GM19328 (cell line): Measurements from ENCODE around the gene ECSIT.

Experiments
- ATAC-seq: cut with Tn5 transposase; IDR thresholded peaks from one replicate; pipeline ENCODE4 v1.9.1; 2021; ENCODE audit warnings: mild to moderate bottlenecking, moderate library complexity; ENCODE audit not compliant: unreplicated experiment

The ECSIT gene

DNA sequence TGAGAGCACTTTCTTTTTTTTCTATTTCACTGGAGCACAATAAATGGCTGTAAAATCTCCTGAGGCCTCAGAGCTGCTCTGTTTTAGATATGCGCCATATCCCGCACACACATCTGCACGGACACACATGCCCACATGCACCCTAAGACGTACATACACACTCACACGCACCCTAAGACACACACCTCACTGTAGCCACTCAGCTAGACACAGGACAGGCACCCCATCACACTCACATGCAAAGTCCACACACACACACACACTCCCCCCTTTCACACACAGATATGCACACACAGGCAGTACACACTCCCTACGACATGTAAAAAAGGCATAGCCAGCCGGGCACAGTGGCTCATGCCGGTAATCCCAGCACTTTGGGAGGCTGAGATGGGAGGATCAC, 21.3 kb upstream of the ECSIT start:
- ATAC-seq: no peak

DNA sequence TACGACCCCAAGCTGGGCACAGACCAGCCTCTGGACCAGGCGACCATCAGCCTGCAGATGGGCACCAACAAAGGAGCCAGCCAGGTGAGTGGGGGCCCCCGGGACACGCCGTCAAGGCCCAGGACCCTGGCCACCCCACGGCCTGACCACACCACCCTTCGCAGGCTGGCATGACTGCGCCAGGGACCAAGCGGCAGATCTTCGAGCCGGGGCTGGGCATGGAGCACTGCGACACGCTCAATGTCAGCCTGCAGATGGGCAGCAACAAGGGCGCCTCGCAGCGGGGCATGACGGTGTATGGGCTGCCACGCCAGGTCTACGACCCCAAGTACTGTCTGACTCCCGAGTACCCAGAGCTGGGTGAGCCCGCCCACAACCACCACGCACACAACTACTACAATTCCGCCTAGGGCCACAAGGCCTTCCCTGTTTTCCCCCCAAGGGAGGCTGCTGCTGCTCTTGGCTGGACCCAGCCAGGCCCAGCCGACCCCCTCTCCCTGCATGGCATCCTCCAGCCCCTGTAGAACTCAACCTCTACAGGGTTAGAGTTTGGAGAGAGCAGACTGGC, 20.5 kb upstream of the ECSIT start:
- ATAC-seq: no peak

DNA sequence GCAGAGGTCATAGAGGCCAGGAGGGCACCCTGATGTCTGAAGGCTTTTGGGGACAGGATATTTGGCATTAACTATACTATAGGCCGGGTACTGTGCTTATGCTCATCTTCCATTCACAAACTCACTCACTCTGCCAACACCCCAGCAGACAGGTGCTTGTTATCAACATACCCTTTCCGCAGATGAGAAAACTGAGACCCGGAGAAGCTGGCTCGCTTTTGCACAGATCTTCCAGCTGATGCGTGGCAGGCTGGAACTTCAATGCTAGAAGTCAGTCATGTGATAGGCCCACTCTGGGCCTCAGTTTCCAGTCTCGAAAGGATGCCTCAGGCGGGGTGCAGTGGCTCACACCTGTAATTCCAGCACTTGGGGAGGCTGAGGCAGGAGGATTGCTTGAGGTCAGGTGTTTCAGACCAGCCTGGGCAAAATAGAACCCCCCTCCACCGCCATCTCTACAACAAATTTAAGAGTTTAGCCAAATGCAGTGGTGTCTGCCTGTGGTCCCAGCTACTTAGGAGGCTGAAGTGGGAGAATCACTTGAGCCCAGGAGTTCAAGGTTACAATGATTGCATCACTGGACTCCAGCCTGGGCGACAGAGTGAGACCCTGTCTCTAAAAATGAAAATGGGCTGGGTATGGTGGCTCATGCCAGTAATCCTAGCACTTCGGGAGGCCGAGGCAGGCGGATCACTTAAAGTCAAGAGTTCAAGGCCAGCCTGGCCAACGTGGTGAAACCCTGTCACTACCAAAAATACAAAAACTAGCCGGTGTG, 19.2 kb upstream of the ECSIT start:
- no peak for ATAC-seq

DNA sequence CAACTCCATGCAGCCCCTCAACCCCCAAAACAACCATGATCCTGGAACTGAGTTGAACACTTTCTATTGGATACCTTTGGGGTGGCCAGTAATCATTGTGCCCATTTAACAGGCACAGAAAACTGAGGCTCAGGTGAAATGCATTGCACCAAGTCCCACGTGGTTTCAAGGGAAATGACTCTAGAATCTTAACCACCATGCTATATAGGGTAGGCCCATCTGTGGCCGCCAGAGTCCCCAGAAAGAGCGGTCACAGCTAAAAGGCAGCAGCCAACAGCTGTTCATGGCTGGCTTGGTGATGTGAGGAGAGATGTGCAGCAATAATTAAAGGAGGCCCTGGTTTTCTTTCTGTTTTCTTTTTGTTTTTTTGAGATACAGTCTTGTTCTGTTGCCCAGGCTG, 12.3 kb upstream of the ECSIT start:
- no peak for ATAC-seq

DNA sequence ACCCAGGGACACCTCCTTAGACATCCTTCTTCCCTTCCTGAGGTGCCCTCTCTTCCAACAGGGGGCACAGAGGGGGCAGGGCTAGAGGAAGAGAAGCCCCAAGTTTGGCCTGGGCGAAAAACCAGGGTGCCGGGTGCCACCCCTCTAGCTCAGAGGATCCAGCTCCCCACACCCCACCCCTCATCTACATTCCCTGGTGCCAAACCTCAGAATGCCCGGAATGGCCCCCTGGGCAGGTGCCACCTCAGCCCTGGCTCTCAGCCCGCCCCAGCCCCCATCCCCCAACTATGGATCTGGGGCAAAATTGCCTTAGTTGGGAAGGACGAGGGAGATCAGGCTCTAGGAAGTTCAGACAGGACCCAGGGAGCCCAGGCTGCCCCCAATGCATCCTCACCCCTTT, 11.7 kb upstream of the ECSIT start:
- no peak for ATAC-seq

DNA sequence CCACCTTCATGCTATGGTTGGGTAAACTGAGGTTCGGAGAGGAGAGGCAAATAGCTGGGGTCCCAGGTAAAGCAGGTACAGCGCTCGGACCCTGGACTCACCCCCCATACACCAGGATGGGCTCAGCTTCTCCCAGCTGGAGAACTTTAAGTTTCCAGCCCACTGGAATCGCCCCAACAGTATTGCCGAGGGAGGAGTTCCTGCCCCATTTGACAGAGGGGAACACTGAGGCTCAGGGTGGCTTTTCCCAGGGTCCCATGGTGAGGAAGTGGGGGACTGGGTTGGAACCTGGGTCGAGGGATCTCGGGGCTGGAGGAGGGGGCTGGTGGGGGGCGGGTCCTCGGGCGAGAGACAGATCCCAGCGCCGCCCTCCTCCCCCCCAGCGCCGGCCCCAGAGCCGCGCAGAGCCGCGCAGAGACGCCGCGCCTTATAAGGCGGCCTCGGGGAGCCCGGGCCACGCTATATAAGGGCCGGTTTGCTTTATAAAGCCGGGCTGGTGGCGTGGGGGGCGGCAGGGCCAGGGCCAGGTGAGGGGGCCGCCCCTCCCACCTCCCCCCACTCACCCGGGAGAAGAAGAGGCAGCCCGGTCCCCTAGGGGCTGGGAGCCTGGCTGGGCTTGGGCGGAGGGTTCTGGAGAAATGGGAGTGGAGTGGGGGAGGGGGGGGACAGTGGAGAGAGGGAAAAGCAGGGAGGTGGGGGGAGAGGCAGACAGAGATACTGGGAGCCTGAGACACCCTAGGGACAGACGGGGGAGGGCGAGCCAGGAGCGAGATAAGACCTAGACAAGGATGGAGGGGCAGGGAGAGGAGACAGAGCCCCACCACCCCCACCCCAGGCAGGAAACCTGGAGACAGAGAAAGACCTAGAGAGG, 10.8 kb upstream of the ECSIT start:
- ATAC-seq: no peak

DNA sequence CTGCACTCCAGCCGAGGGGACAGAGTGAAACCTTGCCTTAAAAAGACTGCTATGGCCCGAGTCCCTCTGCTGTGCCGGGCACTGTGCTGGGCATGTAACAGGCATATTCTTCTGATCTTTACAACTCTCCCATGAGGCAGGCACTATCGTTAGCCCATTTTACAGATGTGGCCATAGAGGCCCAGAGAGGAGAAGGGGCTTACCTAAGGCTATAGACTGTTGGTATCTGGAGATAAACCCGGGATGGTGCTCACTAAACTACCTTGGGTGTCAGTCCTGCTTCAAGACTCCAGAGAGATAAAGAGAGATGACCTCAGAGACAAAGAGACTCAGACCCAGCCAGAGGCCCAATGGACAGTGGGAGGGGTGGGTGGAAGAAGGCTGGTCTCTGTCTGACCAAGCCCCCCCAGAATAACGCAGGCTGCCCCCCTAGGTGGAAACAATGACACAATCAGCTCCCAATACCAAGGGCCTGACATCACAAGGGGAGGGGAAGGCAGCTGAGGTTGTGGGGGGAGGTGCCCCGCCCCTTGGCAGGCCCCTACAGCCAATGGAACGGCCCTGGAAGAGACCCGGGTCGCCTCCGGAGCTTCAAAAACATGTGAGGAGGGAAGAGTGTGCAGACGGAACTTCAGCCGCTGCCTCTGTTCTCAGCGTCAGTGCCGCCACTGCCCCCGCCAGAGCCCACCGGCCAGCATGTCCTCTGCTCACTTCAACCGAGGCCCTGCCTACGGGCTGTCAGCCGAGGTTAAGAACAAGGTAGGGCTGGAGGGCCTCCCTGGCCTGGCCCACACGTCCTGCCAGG, 9.5 kb upstream of the ECSIT start, which contains the start of gene CNN1:
CNN1 (plus strand) TSS at position 620 of the 805 bp plus-strand sequence; CDS start at position 697, 77 bp downstream.
- ATAC-seq: no peak

DNA sequence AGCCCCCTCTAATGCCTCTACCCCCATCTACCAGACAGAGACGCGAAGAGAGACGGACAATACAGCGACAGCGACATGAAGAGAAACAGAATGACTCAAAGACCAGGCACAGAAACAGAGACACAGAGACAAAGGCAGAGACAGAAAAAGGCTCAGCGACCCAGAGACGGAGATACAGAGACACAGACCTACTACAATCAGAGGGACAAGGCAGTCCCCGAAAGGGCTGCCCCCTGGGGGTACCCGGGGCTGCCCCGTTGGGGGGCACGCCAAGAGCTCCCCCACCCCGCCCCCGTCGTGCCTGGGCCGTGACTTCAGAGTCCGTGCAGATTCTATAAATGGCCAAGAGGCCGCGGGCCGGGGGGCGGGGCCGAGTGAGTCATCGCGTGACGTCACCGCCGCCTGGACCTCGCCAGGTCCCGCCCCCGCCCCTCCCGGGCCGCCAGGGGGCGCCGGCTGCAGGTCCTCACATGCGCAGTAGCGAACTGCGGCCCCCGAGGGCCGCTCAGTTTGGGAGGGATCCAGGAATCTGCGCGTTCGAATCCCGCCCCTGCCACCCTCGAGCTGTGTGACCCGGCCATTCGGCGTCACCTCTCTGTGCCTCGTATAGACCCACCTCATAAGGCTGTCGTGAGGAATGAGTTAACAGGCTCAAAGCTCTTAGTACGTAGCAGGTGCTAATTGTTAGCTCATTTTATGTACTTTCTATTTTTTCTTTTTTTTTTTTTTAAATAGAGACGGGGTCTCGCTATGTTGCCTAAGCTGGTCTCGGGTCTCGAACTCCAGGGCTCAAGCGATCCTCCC, 7.1 kb upstream of the ECSIT start:
- no peak for ATAC-seq

DNA sequence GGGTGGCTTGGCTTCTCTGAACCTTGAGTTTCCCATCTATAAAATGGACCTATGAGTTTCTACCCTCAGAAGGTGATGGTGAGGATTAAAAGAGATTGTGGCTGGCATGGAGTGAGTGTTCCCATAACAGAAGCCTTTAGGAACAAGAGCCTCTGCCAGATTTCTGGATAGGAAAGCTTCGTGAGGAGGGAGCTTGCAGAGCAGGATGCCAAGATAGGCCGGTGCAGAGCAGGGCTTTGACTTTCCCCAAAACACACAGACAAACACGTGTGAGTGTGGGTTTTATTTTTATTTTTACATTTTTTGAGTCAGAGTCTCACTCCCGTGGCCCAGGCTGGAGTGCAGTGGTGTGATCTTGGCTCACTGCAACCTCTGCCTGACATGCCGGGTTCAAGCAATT, 6.0 kb upstream of the ECSIT start:
- ATAC-seq: no peak

DNA sequence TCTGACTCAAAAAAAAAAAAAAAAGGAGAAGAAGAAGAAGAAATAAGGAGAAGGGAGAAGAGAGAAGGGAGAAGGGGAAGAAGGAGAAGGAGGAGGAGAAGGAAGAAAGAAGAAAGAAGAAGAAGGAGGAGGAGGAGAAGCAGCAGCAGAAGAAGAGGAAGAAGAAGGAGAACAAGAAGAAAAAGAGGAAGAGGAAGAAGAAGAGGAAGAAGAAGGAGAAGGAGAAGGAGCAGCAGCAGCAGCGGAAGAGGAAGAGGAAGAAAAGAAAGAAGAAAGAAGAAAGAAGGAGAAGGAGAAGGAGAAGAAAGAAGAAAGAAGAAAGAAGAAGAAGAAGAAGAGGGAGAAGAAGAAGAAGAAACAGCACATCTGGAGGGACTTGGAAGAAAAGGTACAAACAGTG, 5.6 kb upstream of the ECSIT start:
- no peak for ATAC-seq

DNA sequence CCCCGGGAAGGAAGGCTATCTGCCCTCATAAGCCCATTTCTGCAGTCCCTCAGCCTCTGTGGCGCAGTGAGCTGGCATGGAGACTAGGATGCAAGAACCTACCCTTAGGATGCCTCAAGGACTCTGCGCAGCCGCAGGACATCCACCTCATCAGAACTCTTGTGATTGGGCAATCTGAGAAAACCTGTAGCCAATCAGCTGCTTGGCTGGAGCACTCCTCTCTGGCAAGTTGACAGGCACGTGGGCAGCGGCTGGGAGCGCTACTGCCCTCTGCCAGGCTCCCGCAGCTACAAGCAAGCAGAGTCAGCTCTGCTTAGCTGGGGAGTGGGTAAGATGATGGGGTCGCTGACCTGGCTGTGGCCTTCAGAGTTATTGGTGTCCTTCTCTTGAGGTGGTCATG, 1.5 kb upstream of the ECSIT start:
- no peak for ATAC-seq

DNA sequence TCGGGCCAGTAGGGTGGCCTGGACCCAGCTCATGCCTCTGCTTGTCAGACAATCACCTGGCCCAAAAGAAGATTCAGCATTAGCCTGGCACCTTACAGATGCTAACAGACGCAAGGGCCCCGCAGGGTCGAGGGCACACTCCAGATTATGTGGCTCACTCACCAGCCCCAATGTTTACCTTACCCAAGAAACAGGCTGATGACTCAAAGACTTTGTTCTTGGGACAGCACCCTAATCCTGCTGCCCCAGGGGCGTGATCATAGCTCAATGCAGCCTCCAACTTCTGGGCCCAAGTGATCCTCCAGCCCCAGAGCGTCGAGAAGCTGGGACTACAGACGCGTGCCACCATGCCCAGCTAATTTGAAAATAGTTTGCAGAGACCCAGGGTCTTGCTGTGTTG, 9.8 kb downstream of the ECSIT start:
- ATAC-seq: no peak

DNA sequence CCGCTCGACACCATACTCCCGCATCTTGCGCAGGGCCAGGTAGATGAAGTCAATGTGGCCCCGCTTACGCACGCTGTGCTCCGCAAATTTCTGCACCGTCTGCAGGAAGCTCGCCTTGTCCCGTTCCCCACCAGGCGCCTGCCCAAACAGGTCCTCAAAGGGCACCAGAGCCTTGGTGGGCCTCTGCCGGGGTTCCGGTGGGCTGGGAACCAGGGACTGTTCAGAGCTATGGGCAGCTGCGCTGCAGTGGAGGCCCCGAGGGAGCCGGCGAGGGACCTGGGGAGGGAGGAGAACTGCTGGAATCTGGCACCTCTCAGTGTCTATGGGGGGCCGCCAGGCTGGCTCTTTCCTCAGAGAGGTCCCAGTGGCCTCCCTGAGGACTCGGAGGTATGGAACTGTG, 15.0 kb downstream of the ECSIT start:
- ATAC-seq: no peak

DNA sequence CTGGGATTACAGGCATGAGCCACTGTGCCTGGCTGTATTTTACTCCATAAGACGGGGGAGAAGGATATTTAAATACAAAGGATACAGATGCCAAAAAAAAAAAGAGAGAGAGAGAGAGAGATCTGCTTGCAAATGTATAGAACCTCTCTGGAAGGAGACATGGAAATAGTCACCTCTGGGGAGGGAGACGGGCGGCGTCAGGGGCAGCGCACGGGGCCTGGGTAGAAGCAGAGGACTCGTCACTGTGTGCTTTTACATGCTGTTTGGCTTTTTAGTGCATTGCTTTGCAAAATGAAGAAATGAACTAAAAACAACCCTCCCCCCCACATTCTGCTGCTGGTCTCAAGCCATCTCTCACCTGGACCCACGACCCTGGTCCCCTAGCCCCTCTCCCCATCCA, 18.5 kb downstream of the ECSIT start:
- ATAC-seq: no peak

DNA sequence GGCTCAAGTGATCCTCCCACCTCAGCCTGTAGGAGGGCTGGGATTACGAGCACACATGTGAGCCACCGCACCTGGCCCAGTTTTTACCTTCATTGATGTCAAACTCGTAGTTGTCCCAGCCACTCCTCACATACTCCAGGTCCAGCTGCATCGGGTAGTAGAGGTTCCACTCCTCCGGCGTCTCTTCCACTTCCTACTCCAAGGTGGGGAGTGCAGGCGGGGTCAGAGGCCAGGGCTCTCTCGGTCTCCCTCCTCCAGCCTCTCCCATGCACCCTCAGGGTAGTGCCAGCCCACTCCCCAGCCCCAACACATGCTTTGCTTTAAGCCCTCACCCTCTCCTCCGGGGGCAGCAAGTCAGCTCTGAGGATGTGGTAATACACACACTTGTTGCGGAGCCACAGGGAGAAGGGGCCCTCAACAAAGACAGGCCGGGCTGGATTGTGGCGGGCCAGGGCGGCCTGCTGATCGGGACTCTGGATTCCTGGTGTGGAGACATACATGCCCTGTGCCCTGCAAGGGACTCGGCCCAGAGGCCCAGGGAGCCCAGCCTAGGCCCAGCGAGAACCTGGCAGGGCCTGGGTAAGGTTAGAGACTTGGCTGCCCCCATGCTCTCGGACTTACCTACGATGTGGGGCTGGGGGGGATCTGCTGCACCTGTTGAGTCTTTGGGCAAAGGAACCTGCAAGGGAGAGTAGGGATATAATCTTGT, 21.4 kb downstream of the ECSIT start:
- no peak for ATAC-seq

DNA sequence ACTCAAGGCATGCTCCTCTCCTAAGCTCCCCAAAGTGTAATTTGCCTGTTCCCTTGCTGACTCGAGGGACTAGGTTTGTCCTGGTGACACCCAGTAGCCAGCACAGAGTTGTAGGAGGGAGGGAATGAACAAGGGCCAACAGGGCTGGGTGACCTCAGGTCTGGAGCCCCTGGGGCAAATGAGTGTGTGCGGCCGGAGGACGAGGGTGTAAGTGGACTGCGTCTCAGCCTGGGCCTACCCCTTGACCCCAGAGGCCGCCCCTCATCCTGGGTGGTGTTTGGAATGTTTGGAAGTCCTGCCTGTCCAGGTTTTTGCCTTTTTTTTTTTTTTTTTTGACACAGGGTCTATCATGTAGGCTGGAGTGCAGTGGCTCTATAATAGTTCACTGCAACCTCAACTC, 22.0 kb downstream of the ECSIT start:
- ATAC-seq: no peak

DNA sequence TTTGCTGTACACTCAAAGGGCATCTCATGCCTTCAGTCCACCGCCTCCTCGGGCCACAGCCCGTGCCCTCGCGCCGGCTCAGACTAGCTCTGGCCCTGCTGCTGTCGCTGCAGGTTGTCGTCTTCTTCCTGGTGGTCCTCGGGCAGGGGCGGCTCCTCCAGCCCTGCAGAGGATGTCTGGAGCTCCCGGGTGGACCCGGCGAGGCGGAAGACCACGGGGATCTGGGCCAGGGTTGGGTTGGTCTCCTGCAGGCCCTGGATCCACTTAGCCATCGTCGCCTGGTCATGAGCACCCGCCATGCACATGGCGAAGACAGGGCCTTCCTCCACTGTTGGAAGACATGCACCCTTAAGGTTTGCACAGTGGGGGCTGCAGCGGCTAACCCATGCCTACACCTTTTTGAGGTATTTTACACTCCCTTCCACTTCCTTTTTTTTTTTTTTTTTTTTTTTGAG, 22.8 kb downstream of the ECSIT start:
- ATAC-seq: no peak

DNA sequence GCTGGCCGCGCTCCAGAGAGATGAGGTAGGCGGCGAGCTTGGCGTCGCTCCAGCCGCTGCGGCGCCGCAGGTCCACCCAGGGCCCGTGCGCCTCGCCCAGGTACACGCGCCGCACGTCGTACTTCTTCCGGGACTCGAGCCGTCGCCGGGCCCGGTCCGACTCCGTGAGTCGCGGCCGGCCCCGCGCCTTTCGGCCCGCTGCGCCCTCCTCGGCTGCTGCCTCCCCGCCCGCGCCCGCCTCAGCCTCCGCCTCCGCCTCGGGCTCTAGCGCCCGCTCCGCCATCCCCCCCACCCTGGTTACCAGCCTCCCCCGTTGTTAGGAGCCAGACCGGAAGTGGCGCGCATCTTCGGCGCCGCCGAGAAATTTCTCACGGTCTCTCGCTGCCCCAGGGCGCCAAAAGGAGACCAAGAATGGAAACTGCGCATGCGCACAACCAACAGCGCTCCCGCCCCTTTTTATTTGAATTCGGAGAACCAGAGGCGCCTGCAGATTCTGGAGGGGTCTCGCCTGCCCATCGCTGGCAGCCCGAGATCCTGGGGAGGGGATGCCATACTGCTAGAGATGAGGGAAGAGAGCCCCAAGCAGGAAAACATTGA, 23.3 kb downstream of the ECSIT start, which contains the start of gene ZNF653:
ZNF653 (minus strand) TSS at position 336 of the 597 bp plus-strand sequence; CDS start at position 283, 53 bp downstream.
- ATAC-seq: peak; percentile 3

DNA sequence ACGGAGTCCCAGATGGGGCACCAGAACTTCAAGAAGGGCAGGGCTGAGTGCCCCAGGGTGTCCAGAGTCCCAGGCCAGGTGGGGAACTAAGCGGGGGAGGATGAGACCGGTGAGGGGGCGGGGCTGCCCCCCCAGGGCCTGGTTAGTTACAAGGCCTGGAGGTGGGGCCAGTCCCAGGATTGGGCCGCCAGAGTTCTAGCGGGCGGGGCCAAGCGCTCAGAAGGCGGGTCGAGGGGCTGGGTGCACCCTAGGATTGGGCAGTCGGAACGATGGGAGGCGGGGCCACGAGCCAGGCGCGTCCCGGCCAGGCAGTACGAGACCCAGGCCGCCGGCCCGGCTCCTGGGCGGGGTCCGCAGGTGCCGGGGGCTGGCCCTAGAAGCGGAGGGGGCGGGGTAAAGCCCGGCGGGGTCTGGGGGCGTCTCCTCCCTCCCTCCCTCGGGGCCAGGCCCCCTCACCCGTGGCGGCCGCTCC, 23.9 kb downstream of the ECSIT start:
- ATAC-seq: peak; percentile 92
